HCT116 (cell line): ENCODE measurements around the gene SYNJ2.

Source experiments
- CBX3 ChIP-seq: IDR thresholded peaks from 2 replicates; pipeline ENCODE4 v1.6.1; 2012; ENCODE audit warnings: low read depth
- CEBPB ChIP-seq: IDR thresholded peaks from 2 replicates; pipeline ENCODE4 v1.6.1; 2012; ENCODE audit warnings: low read depth
- CTCF ChIP-seq, 3 experiments: fragments of 200-600 bp in 1 of 3; sonication (generic) in 1 of 3; IDR thresholded peaks in 2 of 3; conservative IDR thresholded peaks in 1 of 3; 2 replicates each; pipeline ENCODE4 v1.5.1; 2012 to 2017; ENCODE audit warnings: low read depth in 2 of 3, low read length in 2 of 3, antibody characterized with exemption in 1 of 3, borderline replicate concordance in 1 of 3, control low read depth in 1 of 3, mild to moderate bottlenecking in 1 of 3, mixed read lengths in 1 of 3, mixed run types in 1 of 3, moderate library complexity in 1 of 3; ENCODE audit not compliant: insufficient read depth in 1 of 3
- EZH2 ChIP-seq: fragments of 200-600 bp; sonication (generic); IDR thresholded peaks from 2 replicates; pipeline ENCODE4 v1.6.1; 2017; ENCODE audit warnings: antibody characterized with exemption, mixed run types
- EZH2phosphoT487 ChIP-seq: fragments of 200-600 bp; IDR thresholded peaks from 2 replicates; pipeline ENCODE4 v1.6.1; 2018; ENCODE audit warnings: antibody characterized with exemption, borderline replicate concordance
- JUND ChIP-seq: IDR thresholded peaks from 2 replicates; pipeline ENCODE4 v1.6.1; 2012
- POLR2A ChIP-seq: IDR thresholded peaks from 2 replicates; pipeline ENCODE4 v1.7.0; 2011; ENCODE audit warnings: borderline replicate concordance; ENCODE audit not compliant: insufficient read depth, insufficient read length; ENCODE audit errors: extremely low read depth
- POLR2AphosphoS5 ChIP-seq: IDR thresholded peaks from 2 replicates; pipeline ENCODE4 v1.6.1; 2011; ENCODE audit warnings: mild to moderate bottlenecking, low read depth, low read length, moderate library complexity
- RAD21 ChIP-seq: IDR thresholded peaks from 2 replicates; pipeline ENCODE4 v1.6.1; 2012; ENCODE audit warnings: low read depth, mild to moderate bottlenecking
- REST ChIP-seq: IDR thresholded peaks from 2 replicates; pipeline ENCODE4 v1.6.1; 2012; ENCODE audit warnings: low read depth
- ZNF274 ChIP-seq: fragments of 200-500 bp; sonication (Bioruptor generic); IDR thresholded peaks from 2 replicates; pipeline ENCODE4 v1.6.1; 2014; ENCODE audit warnings: mild to moderate bottlenecking, low read depth, low read length, inconsistent platforms

GRCh38 chr6:158023597-158023939, 41.9 kb downstream of the SYNJ2 start:
- TF ChIP-seq POLR2A (no peak), CTCF (IDR thresholded peaks at IDR 0.05 in 2 of 3, conservative IDR thresholded peaks at IDR 0.05 in 1 of 3; ENCODE audit: borderline replicate concordance in 1 of 3, insufficient read depth in 1 of 3, low read depth in 2 of 3, low read length in 2 of 3) (no peak), POLR2AphosphoS5 (no peak), JUND (no peak), REST (no peak), CEBPB (no peak), CBX3 (no peak), EZH2 (no peak), RAD21 (no peak), EZH2phosphoT487 (no peak), ZNF274 (no peak)
